Effector memory CD4-positive, alpha-beta T cell (primary cell): ENCODE measurements around the gene EFNA2.

Experiments
- DNase-seq, 3 donors: peaks; one replicate each; pipeline ENCODE4 v3.0.0-alpha.2; 2020
- H3K27ac ChIP-seq: 2 replicates; pipeline ENCODE4 v1.7.0; 2013; ENCODE audit warnings: mild to moderate bottlenecking, low read length, moderate library complexity; ENCODE audit not compliant: insufficient read depth, poor library complexity, severe bottlenecking
- H3K27me3 ChIP-seq: replicated peaks from 2 replicates; pipeline ENCODE4 v1.7.0; 2013; ENCODE audit warnings: mild to moderate bottlenecking, low read length; ENCODE audit not compliant: insufficient read depth, control insufficient read depth, poor library complexity, severe bottlenecking
- H3K36me3 ChIP-seq: 2 replicates; pipeline ENCODE4 v1.7.0; 2013; ENCODE audit warnings: mild to moderate bottlenecking, low read length, moderate library complexity; ENCODE audit not compliant: control insufficient read depth, insufficient read depth
- H3K4me1 ChIP-seq: 2 replicates; pipeline ENCODE4 v1.7.0; 2013; ENCODE audit warnings: low read length, mild to moderate bottlenecking; ENCODE audit not compliant: control insufficient read depth, insufficient read depth, poor library complexity, severe bottlenecking
- H3K4me3 ChIP-seq: 2 replicates; pipeline ENCODE4 v1.7.0; 2013; ENCODE audit warnings: low read length, low read depth, mild to moderate bottlenecking; ENCODE audit not compliant: insufficient read depth, poor library complexity, severe bottlenecking
- H3K9me3 ChIP-seq: 2 replicates; pipeline ENCODE4 v1.7.0; 2013; ENCODE audit warnings: mild to moderate bottlenecking, low read length, moderate library complexity; ENCODE audit not compliant: control insufficient read depth
- total RNA-seq, 3 donors: gene quantifications; one replicate each; lab custom pipeline; 2026; lab: John Stamatoyannopoulos, UW

The EFNA2 gene
- 0 to 0.58 (median 0.35) reads per million in 3 donors for total RNA-seq

GRCh38 chr19:1285737-1286360 is at the start of gene EFNA2:
Gene EFNA2 (plus strand): TSS chr19:1285873. CDS start chr19:1286169, 296 bp downstream.
- Histone ChIP-seq H3K4me3 (no peak within 1 kb of the TSS), H3K9me3 (no peaks in the 10 kb centered on the region), H3K27ac (no peak within 1 kb of the TSS), H3K36me3 (no peaks in the 10 kb centered on the region), H3K4me1 (no peaks in the 10 kb centered on the region), H3K27me3 (peaks cover 44% of the 10 kb centered on the region)
- DNase-seq = no peak

GRCh38 chr19:1236576-1236975 is 49.1 kb upstream of the EFNA2 start:
- H3K27ac ChIP-seq = no peak overlapping the region
- no peaks in the 10 kb centered on the region for H3K36me3 ChIP-seq
- no peak for DNase-seq
- H3K4me1 ChIP-seq = peaks cover 22% of the 10 kb centered on the region
- no peak overlapping the region for H3K4me3 ChIP-seq
- H3K9me3 ChIP-seq = no peaks in the 10 kb centered on the region
- peaks cover 6% of the 10 kb centered on the region for H3K27me3 ChIP-seq

- no peak overlapping the region for H3K27ac ChIP-seq
- H3K4me3 ChIP-seq = peak overlapping the region; percentile 40
- no peak for DNase-seq
- no peaks in the 10 kb centered on the region for H3K36me3 ChIP-seq
- peaks cover 23% of the 10 kb centered on the region for H3K4me1 ChIP-seq
- H3K9me3 ChIP-seq = no peaks in the 10 kb centered on the region
- H3K27me3 ChIP-seq = peaks cover 6% of the 10 kb centered on the region
These were observed 48.5 kb upstream of the EFNA2 start for GRCh38 chr19:1237027-1237659.

- H3K4me3 ChIP-seq = peak within 1 kb of the TSS; percentile 40
- H3K9me3 ChIP-seq = no peaks in the 10 kb centered on the region
- no peak for DNase-seq
- peaks cover 6% of the 10 kb centered on the region for H3K27me3 ChIP-seq
- no peaks in the 10 kb centered on the region for H3K36me3 ChIP-seq
- H3K27ac ChIP-seq = no peak within 1 kb of the TSS
- H3K4me1 ChIP-seq = peaks cover 28% of the 10 kb centered on the region
These were observed 47.8 kb upstream of the EFNA2 start, which contains the start of gene CBARP for GRCh38 chr19:1237754-1238368. Gene CBARP (minus strand): TSS chr19:1238005. CDS start chr19:1236100, 1,905 bp downstream.

DNA sequence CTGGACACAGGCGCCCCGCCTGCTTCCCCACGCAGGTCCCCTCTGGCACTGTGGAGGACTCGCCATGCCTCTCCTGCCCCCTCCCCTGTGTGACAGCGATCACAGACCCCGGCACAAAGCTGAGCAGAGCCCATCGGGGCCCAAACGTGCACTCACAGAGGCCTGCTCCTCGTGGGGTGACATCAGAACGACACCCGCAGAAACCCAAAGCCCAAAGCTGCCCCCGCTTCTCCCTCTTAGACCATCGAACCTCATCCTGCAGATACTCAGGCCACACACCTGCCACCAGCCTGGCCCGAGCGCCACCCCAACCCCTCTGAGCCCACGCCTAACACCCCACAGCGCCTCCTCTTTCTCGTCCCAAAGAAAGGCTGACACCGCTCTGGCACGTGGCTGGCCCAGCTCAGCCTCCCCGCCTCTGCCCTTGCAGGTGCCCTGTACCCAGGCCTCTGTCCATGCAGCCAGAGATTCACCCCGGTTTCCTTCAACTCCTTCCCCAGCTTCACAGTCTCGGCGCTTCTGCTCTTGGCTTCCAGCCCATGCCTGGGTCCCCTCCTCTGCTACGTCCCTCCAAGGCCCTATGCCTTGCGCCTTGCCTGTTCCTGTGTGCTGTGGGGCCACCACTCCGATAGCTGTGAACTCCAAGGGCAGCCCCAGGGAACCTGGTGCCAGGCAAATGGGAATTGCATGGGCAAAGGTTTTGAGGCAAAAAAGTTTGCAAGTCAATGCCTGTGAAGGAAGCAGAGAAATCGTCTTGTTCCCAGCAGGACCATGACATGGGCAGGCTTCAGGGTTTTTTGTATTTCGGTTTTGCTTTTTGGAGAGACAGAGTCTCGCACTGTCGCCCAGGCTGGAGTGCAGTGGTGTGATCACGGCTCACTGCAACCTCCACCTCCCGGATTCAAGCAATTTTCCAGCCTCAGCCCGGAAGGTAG is 47.0 kb upstream of the EFNA2 start:
- H3K27ac ChIP-seq = no peak overlapping the region
- H3K4me3 ChIP-seq = peak overlapping the region; percentile 22
- H3K27me3 ChIP-seq = peaks cover 6% of the 10 kb centered on the region
- H3K36me3 ChIP-seq = no peaks in the 10 kb centered on the region
- no peaks in the 10 kb centered on the region for H3K9me3 ChIP-seq
- no peak for DNase-seq
- peaks cover 28% of the 10 kb centered on the region for H3K4me1 ChIP-seq

- H3K9me3 ChIP-seq = no peaks in the 10 kb centered on the region
These were observed 46.3 kb upstream of the EFNA2 start for GRCh38 chr19:1239420-1239795.

DNA sequence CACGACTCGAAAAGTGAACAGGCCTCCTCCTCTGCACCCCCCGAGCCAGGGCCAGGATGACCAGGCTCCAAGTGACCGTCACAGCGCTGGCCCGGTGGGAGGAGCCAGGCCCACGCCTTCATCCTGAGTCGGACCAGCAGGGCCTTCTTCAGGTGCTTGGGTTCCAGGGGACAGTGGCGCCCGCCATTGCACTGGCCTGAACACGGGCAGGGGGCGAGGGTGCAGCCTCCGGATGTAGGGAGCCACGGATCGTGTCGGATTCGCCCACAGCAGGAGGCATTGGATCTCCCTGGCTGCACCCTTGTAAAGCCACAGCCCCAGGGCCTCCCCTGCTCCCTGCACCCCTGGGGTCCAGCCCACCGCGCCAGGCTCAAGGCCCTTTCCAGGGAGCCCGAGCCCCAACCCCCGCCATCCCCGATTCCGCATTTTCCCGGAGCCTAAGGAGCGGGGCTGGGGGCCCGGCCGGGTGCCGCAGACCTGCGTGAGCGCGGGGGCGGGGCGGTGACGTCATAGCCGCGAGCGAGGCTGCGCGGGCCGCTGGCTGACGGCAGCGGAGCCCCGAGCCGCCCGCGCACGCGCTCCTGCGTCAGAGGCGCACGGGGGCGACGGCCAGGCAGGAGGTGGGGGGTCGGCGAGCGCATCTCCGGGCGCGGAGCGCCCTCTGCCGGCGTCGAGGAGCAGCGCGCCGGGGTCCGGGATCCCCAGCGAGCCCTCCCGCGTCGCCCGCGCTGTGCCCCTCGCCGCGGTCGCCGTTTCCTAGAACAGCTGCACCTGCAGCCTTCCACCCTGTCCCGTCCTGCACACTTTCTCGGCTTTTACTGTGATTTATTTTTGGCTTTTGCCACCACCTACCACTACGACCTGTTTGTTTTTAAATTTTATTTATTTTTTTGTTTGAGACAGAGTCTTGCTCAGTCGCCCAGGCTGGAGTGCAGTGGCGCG is 45.6 kb upstream of the EFNA2 start:
- Histone ChIP-seq H3K27ac (peak overlapping the region; percentile 37), H3K27me3 (peaks cover 6% of the 10 kb centered on the region), H3K4me3 (no peak overlapping the region), H3K9me3 (no peaks in the 10 kb centered on the region), H3K36me3 (no peaks in the 10 kb centered on the region), H3K4me1 (peaks cover 39% of the 10 kb centered on the region)
- DNase-seq = peak; percentile 87 to 91 (median 89)

More at GRCh38 chr19:1239420-1239795, 46.3 kb upstream of the EFNA2 start:
- peaks cover 33% of the 10 kb centered on the region for H3K4me1 ChIP-seq
- peaks cover 6% of the 10 kb centered on the region for H3K27me3 ChIP-seq
- DNase-seq = no peak
- no peak overlapping the region for H3K4me3 ChIP-seq
- H3K36me3 ChIP-seq = no peaks in the 10 kb centered on the region
- peak overlapping the region; percentile 37 for H3K27ac ChIP-seq

DNA sequence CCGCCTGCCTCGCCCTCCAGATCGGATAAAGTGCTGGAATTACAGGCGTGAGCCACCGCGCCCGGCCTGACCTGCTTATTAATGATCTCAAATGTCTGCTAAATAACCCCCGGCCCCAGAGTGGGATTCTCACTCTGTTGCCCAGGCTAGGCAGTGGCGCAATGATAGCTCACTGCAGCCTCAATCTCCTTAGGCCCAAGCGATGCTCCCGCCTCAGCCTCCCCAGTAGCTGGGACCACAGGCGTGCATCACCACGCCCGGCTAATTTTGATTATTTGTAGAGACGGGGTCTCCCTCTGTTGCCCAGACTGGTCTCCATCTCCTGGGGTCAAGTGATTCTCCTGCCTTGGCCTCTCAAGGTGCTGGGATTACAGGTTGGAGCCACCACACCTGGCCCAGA is 44.7 kb upstream of the EFNA2 start:
- peaks cover 6% of the 10 kb centered on the region for H3K27me3 ChIP-seq
- H3K9me3 ChIP-seq = no peaks in the 10 kb centered on the region
- peaks cover 43% of the 10 kb centered on the region for H3K4me1 ChIP-seq
- H3K4me3 ChIP-seq = peak overlapping the region; percentile 44
- H3K36me3 ChIP-seq = no peaks in the 10 kb centered on the region
- no peak overlapping the region for H3K27ac ChIP-seq
- no peak for DNase-seq
